GM12864 (cell line): Measurements from ENCODE around the gene FAM83F.

ENCODE experiments used
- DNase-seq: peaks from one replicate; pipeline ENCODE4 v3.0.0-alpha.2; 2011; ENCODE audit warnings: low read depth
- H3K4me3 ChIP-seq: 2 replicates; pipeline ENCODE4 v1.5.1; 2011; ENCODE audit warnings: mild to moderate bottlenecking, low read depth, low read length, control low read depth
- CTCF ChIP-seq: IDR thresholded peaks from 2 replicates; pipeline ENCODE4 v1.5.1; 2011; ENCODE audit warnings: low read depth, mild to moderate bottlenecking, moderate library complexity, low read length, control low read depth, inconsistent platforms; ENCODE audit errors: missing control alignments

The FAM83F gene

GRCh38 chr22:40001106-40001505 is 6.4 kb downstream of the FAM83F start:
- no peak for DNase-seq
- no peak overlapping the region for H3K4me3 ChIP-seq
- no peak for TF ChIP-seq CTCF

GRCh38 chr22:40001800-40002577 is 7.2 kb downstream of the FAM83F start:
- TF ChIP-seq CTCF, result no peak
- no peak overlapping the region for H3K4me3 ChIP-seq
- no peak for DNase-seq

GRCh38 chr22:40002935-40003715 is 8.4 kb downstream of the FAM83F start:
- no peak overlapping the region for H3K4me3 ChIP-seq
- no peak for TF ChIP-seq CTCF
- DNase-seq, result no peak

- H3K4me3 ChIP-seq, result no peak overlapping the region
Measured at GRCh38 chr22:40004836-40005235, 10.1 kb downstream of the FAM83F start.

GRCh38 chr22:40006641-40007040 is 11.9 kb downstream of the FAM83F start:
- TF ChIP-seq CTCF, result no peak
- H3K4me3 ChIP-seq, result no peak overlapping the region
- DNase-seq, result no peak

More at GRCh38 chr22:40004836-40005235, 10.1 kb downstream of the FAM83F start:
- no peak for DNase-seq
- no peak for TF ChIP-seq CTCF

- H3K4me3 ChIP-seq, result no peak overlapping the region
- no peak for DNase-seq
- TF ChIP-seq CTCF, result no peak
Measured at GRCh38 chr22:40007853-40008710, 13.3 kb downstream of the FAM83F start.
